WTC11 (cell line): Measurements from ENCODE around the gene ESRRA. TPM values are rescaled to one million over a fixed set of nuclear protein-coding genes. Genes with fewer than 3 reads are reported as not detected.

ENCODE experiments used
- ATAC-seq: fragments of 200-7000 bp; cut with Tn5 transposase; 2 replicates; pipeline ENCODE4 v1.10.0; 2021; ENCODE audit warnings: mild to moderate bottlenecking, moderate library complexity
- CTCF ChIA-PET: fragments of 300-600 bp; sonication (Branson Sonifier 250); formaldehyde crosslinking; loops from one replicate; lab custom pipeline; 2021; ENCODE audit warnings: antibody characterized with exemption; lab: Charles Lee
- POLR2A ChIA-PET: fragments of 350-600 bp; sonication (Branson Sonifier 250); formaldehyde crosslinking; loops from one replicate; lab custom pipeline; 2021; ENCODE audit warnings: antibody characterized with exemption; lab: Charles Lee
- DNase-seq: peaks from one replicate; pipeline ENCODE4 v3.0.0; 2021; ENCODE audit warnings: low spot score
- H3K27ac Mint-ChIP-seq: 2 replicates; pipeline ENCODE4 v1.8.0; 2021; ENCODE audit warnings: mixed read lengths
- H3K27me3 Mint-ChIP-seq: 2 replicates; pipeline ENCODE4 v1.8.0; 2021; ENCODE audit warnings: low read depth, mild to moderate bottlenecking, moderate library complexity, mixed read lengths
- H3K36me3 Mint-ChIP-seq: 2 replicates; pipeline ENCODE4 v1.8.0; 2021; ENCODE audit warnings: mixed read lengths
- H3K4me1 Mint-ChIP-seq: 2 replicates; pipeline ENCODE4 v1.8.0; 2022; ENCODE audit warnings: mixed read lengths
- H3K4me3 Mint-ChIP-seq: 2 replicates; pipeline ENCODE4 v1.8.0; 2021; ENCODE audit warnings: mild to moderate bottlenecking, moderate library complexity, mixed read lengths
- H3K9me3 Mint-ChIP-seq: 2 replicates; pipeline ENCODE4 v1.8.0; 2021; ENCODE audit warnings: mixed read lengths
- AFF4 ChIP-seq: sonication (generic); formaldehyde crosslinking; IDR thresholded peaks from 2 replicates; pipeline ENCODE4 v1.8.1; 2023; ENCODE audit warnings: mild to moderate bottlenecking, missing genetic modification reagents, borderline replicate concordance
- ATF2 ChIP-seq: sonication (generic); formaldehyde crosslinking; IDR thresholded peaks from 2 replicates; pipeline ENCODE4 v1.8.1; 2022; ENCODE audit warnings: low read depth, missing genetic modification reagents, borderline replicate concordance
- ATF6 ChIP-seq: sonication (generic); formaldehyde crosslinking; IDR thresholded peaks from 2 replicates; pipeline ENCODE4 v1.8.1; 2023; ENCODE audit warnings: mild to moderate bottlenecking, missing genetic modification reagents
- CDX4 ChIP-seq: fragments of 250-450 bp; sonication (Bioruptor Pico); IDR thresholded peaks from 2 replicates; pipeline ENCODE4 v1.9.0; 2021; ENCODE audit warnings: moderate library complexity, mild to moderate bottlenecking, inconsistent platforms, borderline replicate concordance
- CREM ChIP-seq: sonication (generic); formaldehyde crosslinking; IDR thresholded peaks from 2 replicates; pipeline ENCODE4 v1.8.1; 2022; ENCODE audit warnings: mild to moderate bottlenecking, missing genetic modification reagents, moderate library complexity
- EMX1 ChIP-seq: fragments of 250-450 bp; sonication (Bioruptor Pico); IDR thresholded peaks from 2 replicates; pipeline ENCODE4 v1.8.0; 2021; ENCODE audit warnings: mild to moderate bottlenecking
- ERG ChIP-seq: fragments of 250-450 bp; sonication (Bioruptor Pico); IDR thresholded peaks from 2 replicates; pipeline ENCODE4 v1.8.0; 2021; ENCODE audit warnings: mild to moderate bottlenecking
- ETV6 ChIP-seq: sonication (generic); formaldehyde crosslinking; IDR thresholded peaks from 2 replicates; pipeline ENCODE4 v1.8.1; 2022; ENCODE audit warnings: mild to moderate bottlenecking, missing genetic modification reagents
- FOXJ3 ChIP-seq: sonication (generic); formaldehyde crosslinking; IDR thresholded peaks from 2 replicates; pipeline ENCODE4 v1.9.0; 2021; ENCODE audit warnings: missing genetic modification reagents, mild to moderate bottlenecking, borderline replicate concordance
- FOXK1 ChIP-seq: sonication (generic); formaldehyde crosslinking; IDR thresholded peaks from 2 replicates; pipeline ENCODE4 v1.8.0; 2022; ENCODE audit warnings: mild to moderate bottlenecking, moderate library complexity, missing genetic modification reagents
- GRHL2 ChIP-seq: fragments of 250-450 bp; sonication (Bioruptor Pico); IDR thresholded peaks from 2 replicates; pipeline ENCODE4 v1.8.0; 2022; ENCODE audit warnings: mild to moderate bottlenecking, moderate library complexity; ENCODE audit not compliant: insufficient replicate concordance, severe bottlenecking
- IRF2 ChIP-seq: sonication (generic); formaldehyde crosslinking; IDR thresholded peaks from 2 replicates; pipeline ENCODE4 v1.8.0; 2022; ENCODE audit warnings: low read depth, missing genetic modification reagents, borderline replicate concordance
- JUN ChIP-seq: sonication (generic); formaldehyde crosslinking; IDR thresholded peaks from 2 replicates; pipeline ENCODE4 v1.8.0; 2023; ENCODE audit warnings: mild to moderate bottlenecking, missing genetic modification reagents
- NR1H2 ChIP-seq: sonication (generic); formaldehyde crosslinking; IDR thresholded peaks from 2 replicates; pipeline ENCODE4 v1.9.0; 2021; ENCODE audit warnings: mild to moderate bottlenecking, moderate library complexity, missing genetic modification reagents
- TCF7 ChIP-seq: sonication (generic); formaldehyde crosslinking; IDR thresholded peaks from 2 replicates; pipeline ENCODE4 v1.8.0; 2022; ENCODE audit warnings: mild to moderate bottlenecking, low read depth, missing genetic modification reagents, moderate library complexity
- TEAD1 ChIP-seq: sonication (generic); formaldehyde crosslinking; IDR thresholded peaks from 2 replicates; pipeline ENCODE4 v1.8.0; 2022; ENCODE audit warnings: mild to moderate bottlenecking, missing genetic modification reagents
- ZNF317 ChIP-seq: sonication (generic); formaldehyde crosslinking; IDR thresholded peaks from 2 replicates; pipeline ENCODE4 v1.8.1; 2023; ENCODE audit warnings: low read depth, mild to moderate bottlenecking, moderate library complexity, missing genetic modification reagents, borderline replicate concordance
- ZNF532 ChIP-seq: fragments of 250-450 bp; sonication (Bioruptor Pico); IDR thresholded peaks from 2 replicates; pipeline ENCODE4 v1.9.0; 2021; ENCODE audit warnings: mild to moderate bottlenecking, borderline replicate concordance
- total RNA-seq: library from RNA; stranded (reverse); gene quantifications from 3 replicates; pipeline ENCODE4 v1.2.3, GENCODE V29; 2021

The ESRRA gene
- total RNA-seq, 1 experiment from 2014 or later: 81.9 TPM

- no peak for TF ChIP-seq GRHL2
- TF ChIP-seq TEAD1: no peak
- TF ChIP-seq FOXJ3 (CRISPR knock-in tag): no peak
- TF ChIP-seq IRF2 (CRISPR knock-in tag): no peak
- TF ChIP-seq, all 79 proteins: peak for 0
Observed at GRCh38 chr11:64266339-64266738, 39.0 kb upstream of the ESRRA start (continued).

GRCh38 chr11:64267207-64267945 lies 37.9 kb upstream of the ESRRA start:
- Mint-ChIP-seq H3K4me1 (peaks cover 16% of the 10 kb centered on the region), H3K27ac (peak overlapping the region; percentile 84; the same call in 1 of the 2 replicates), H3K4me3 (no peak overlapping the region), H3K27me3 (no peaks in the 10 kb centered on the region), H3K36me3 (peaks cover 23% of the 10 kb centered on the region), H3K9me3 (no peaks in the 10 kb centered on the region)
- DNase-seq (no peak), ATAC-seq (no peak)
- POLR2A ChIA-PET: interaction anchor here (1.3 to 1.6 kb wide), 2 partner anchors 17 to 19 kb away, joined by 4 to 6 read pairs; no protein-coding TSS in a partner anchor
- CTCF ChIA-PET: interaction anchor here (0.8 to 6.2 kb wide), 7 partner anchors 9 to 87 kb away, joined by 3 to 75 read pairs (median 13); partner anchors contain the start of genes CATSPERZ, ESRRA and PLCB3
- TF ChIP-seq ERG (CRISPR knock-in tag): no peak
- no peak for TF ChIP-seq ZNF532 (CRISPR knock-in tag)
- no peak for TF ChIP-seq FOXK1
- TF ChIP-seq ZNF317 (CRISPR knock-in tag): no peak
- no peak for TF ChIP-seq AFF4
- TF ChIP-seq JUN (CRISPR knock-in tag): no peak
- no peak for TF ChIP-seq TCF7 (CRISPR knock-in tag)
- TF ChIP-seq CDX4 (CRISPR knock-in tag): no peak
- TF ChIP-seq ETV6 (CRISPR knock-in tag): no peak
- TF ChIP-seq CREM (CRISPR knock-in tag): no peak
- no peak for TF ChIP-seq EMX1 (CRISPR knock-in tag)
- no peak for TF ChIP-seq ATF2 (CRISPR knock-in tag)
- TF ChIP-seq ATF6 (CRISPR knock-in tag): no peak
- no peak for TF ChIP-seq NR1H2
